ENCODE data around the gene MMP24OS. TPM values are rescaled to one million over a fixed set of nuclear protein-coding genes. Genes with fewer than 3 reads are reported as not detected.
A peak's percentile ranks its signal among the peaks of the same experiment; 100 is the strongest.

The MMP24OS gene
- polyA plus RNA-seq (ENCODE audit: insufficient read length in 3 of 3): 10 to 100 TPM; 33.6 to 51.0 (median 33.7) TPM
- long read RNA-seq, donor 1, transcript MMP24OS-201 (2 exons, 867 nt): minor isoform, 6 of 13 reads
- long read RNA-seq, donor 1, transcript MMP24OS-209 (2 exons, 712 nt): major isoform, 7 of 13 reads
- long read RNA-seq, donor 1, partial matches to known transcripts: 0 of 13 reads
- long read RNA-seq, donor 1, other reads (novel, unspliced or antisense): 0 of 13 reads
- long read RNA-seq, donor 2, transcript MMP24OS-201 (2 exons, 867 nt): major isoform, 12 of 16 reads
- long read RNA-seq, donor 2, partial matches to known transcripts: 0 of 16 reads
- long read RNA-seq, donor 2, other reads (novel, unspliced or antisense): 0 of 16 reads
- long read RNA-seq, donor 3, transcript MMP24OS-201 (2 exons, 867 nt): major isoform, 26 of 46 reads
- long read RNA-seq, donor 3, transcript MMP24OS-209 (2 exons, 712 nt): minor isoform, 14 of 46 reads
- long read RNA-seq, donor 3, partial matches to known transcripts: 5 of 46 reads
- long read RNA-seq, donor 3, other reads (novel, unspliced or antisense): 0 of 46 reads
- long read RNA-seq, donor 4, transcript MMP24OS-211 (1 exons, 1,542 nt): minor isoform, 7 of 37 reads
- long read RNA-seq, donor 4, transcript MMP24OS-201 (2 exons, 867 nt): major isoform, 13 of 37 reads
- long read RNA-seq, donor 4, transcript MMP24OS-209 (2 exons, 712 nt): minor isoform, 5 of 37 reads
- long read RNA-seq, donor 4, partial matches to known transcripts: 9 of 37 reads
- long read RNA-seq, donor 4, other reads (novel, unspliced or antisense): 0 of 37 reads
- long read RNA-seq, donor 5, transcript MMP24OS-201 (2 exons, 867 nt): major isoform, 35 of 62 reads
- long read RNA-seq, donor 5, transcript MMP24OS-211 (1 exons, 1,542 nt): minor isoform, 9 of 62 reads
- long read RNA-seq, donor 5, transcript MMP24OS-209 (2 exons, 712 nt): minor isoform, 17 of 62 reads
- long read RNA-seq, donor 5, partial matches to known transcripts: 0 of 62 reads
- long read RNA-seq, donor 5, other reads (novel, unspliced or antisense): 0 of 62 reads
- long read RNA-seq, donor 6, transcript MMP24OS-201 (2 exons, 867 nt): major isoform, 16 of 36 reads
- long read RNA-seq, donor 6, transcript MMP24OS-209 (2 exons, 712 nt): minor isoform, 9 of 36 reads
- long read RNA-seq, donor 6, transcript MMP24OS-211 (1 exons, 1,542 nt): minor isoform, 10 of 36 reads
- long read RNA-seq, donor 6, partial matches to known transcripts: 0 of 36 reads
- long read RNA-seq, donor 6, other reads (novel, unspliced or antisense): 0 of 36 reads
- long read RNA-seq, donor 7, transcript MMP24OS-201 (2 exons, 867 nt): major isoform, 13 of 20 reads
- long read RNA-seq, donor 7, transcript MMP24OS-209 (2 exons, 712 nt): minor isoform, 5 of 20 reads
- long read RNA-seq, donor 7, partial matches to known transcripts: 0 of 20 reads
- long read RNA-seq, donor 7, other reads (novel, unspliced or antisense): 0 of 20 reads
- long read RNA-seq, donor 8, transcript MMP24OS-211 (1 exons, 1,542 nt): minor isoform, 5 of 48 reads
- long read RNA-seq, donor 8, transcript MMP24OS-209 (2 exons, 712 nt): minor isoform, 16 of 48 reads
- long read RNA-seq, donor 8, transcript MMP24OS-201 (2 exons, 867 nt): major isoform, 26 of 48 reads
- long read RNA-seq, donor 8, partial matches to known transcripts: 0 of 48 reads
- long read RNA-seq, donor 8, other reads (novel, unspliced or antisense): 0 of 48 reads
- long read RNA-seq, donor 9, transcript MMP24OS-201 (2 exons, 867 nt): major isoform, 7 of 18 reads
- long read RNA-seq, donor 9, transcript MMP24OS-209 (2 exons, 712 nt): major isoform, 7 of 18 reads
- long read RNA-seq, donor 9, partial matches to known transcripts: 0 of 18 reads
- long read RNA-seq, donor 9, other reads (novel, unspliced or antisense): 0 of 18 reads
- long read RNA-seq, donor 10, transcript MMP24OS-209 (2 exons, 712 nt): minor isoform, 11 of 30 reads
- long read RNA-seq, donor 10, transcript MMP24OS-201 (2 exons, 867 nt): major isoform, 15 of 30 reads
- long read RNA-seq, donor 10, partial matches to known transcripts: 0 of 30 reads
- long read RNA-seq, donor 10, other reads (novel, unspliced or antisense): 0 of 30 reads
- long read RNA-seq, donor 11, transcript MMP24OS-209 (2 exons, 712 nt): minor isoform, 10 of 30 reads
- long read RNA-seq, donor 11, transcript MMP24OS-201 (2 exons, 867 nt): major isoform, 17 of 30 reads
- long read RNA-seq, donor 11, partial matches to known transcripts: 0 of 30 reads
- long read RNA-seq, donor 11, other reads (novel, unspliced or antisense): 0 of 30 reads
- long read RNA-seq, donor 12, partial matches to known transcripts: 0 of 8 reads
- long read RNA-seq, donor 12, other reads (novel, unspliced or antisense): 0 of 8 reads
- long read RNA-seq, donor 13, transcript MMP24OS-201 (2 exons, 867 nt): major isoform, 24 of 39 reads
- long read RNA-seq, donor 13, transcript MMP24OS-209 (2 exons, 712 nt): minor isoform, 14 of 39 reads
- long read RNA-seq, donor 13, partial matches to known transcripts: 0 of 39 reads
- long read RNA-seq, donor 13, other reads (novel, unspliced or antisense): 0 of 39 reads
- long read RNA-seq, donor 14, transcript MMP24OS-209 (2 exons, 712 nt): minor isoform, 7 of 16 reads
- long read RNA-seq, donor 14, transcript MMP24OS-201 (2 exons, 867 nt): major isoform, 8 of 16 reads
- long read RNA-seq, donor 14, partial matches to known transcripts: 0 of 16 reads
- long read RNA-seq, donor 14, other reads (novel, unspliced or antisense): 0 of 16 reads
- long read RNA-seq, donor 15, transcript MMP24OS-201 (2 exons, 867 nt): major isoform, 8 of 15 reads
- long read RNA-seq, donor 15, partial matches to known transcripts: 0 of 15 reads
- long read RNA-seq, donor 15, other reads (novel, unspliced or antisense): 0 of 15 reads
- long read RNA-seq, donor 16, transcript MMP24OS-209 (2 exons, 712 nt): minor isoform, 25 of 81 reads
- long read RNA-seq, donor 16, transcript MMP24OS-211 (1 exons, 1,542 nt): minor isoform, 10 of 81 reads
- long read RNA-seq, donor 16, transcript MMP24OS-201 (2 exons, 867 nt): major isoform, 36 of 81 reads
- long read RNA-seq, donor 16, transcript MMP24OS-203 (3 exons, 1,499 nt): minor isoform, 5 of 81 reads
- long read RNA-seq, donor 16, partial matches to known transcripts: 0 of 81 reads
- long read RNA-seq, donor 16, other reads (novel, unspliced or antisense): 5 of 81 reads

- peak; percentile 72 to 90 (median 81) for DNase-seq (ENCODE audit: extremely low read depth in 1 of 11, low read depth in 9 of 11, low spot score in 4 of 11)
These were observed at the start of gene MMP24OS for GRCh38 chr20:35277531-35278395. Gene MMP24OS (minus strand): TSS chr20:35278122. CDS start chr20:35277929, 193 bp downstream.

- no peak for DNase-seq (ENCODE audit: extremely low read depth in 1 of 11, low read depth in 9 of 11, low spot score in 4 of 11)
These were observed 49.4 kb upstream of the MMP24OS start for GRCh38 chr20:35327074-35327976.

GRCh38 chr20:35326740-35327073, 48.8 kb upstream of the MMP24OS start:
- DNase-seq (ENCODE audit: extremely low read depth in 1 of 11, low read depth in 9 of 11, low spot score in 4 of 11): no peak

- no peak for DNase-seq (ENCODE audit: extremely low read depth in 1 of 11, low read depth in 9 of 11, low spot score in 4 of 11)
These were observed 48.3 kb upstream of the MMP24OS start for GRCh38 chr20:35326021-35326739.

- no peak for DNase-seq (ENCODE audit: extremely low read depth in 1 of 11, low read depth in 9 of 11, low spot score in 4 of 11)
These were observed 47.5 kb upstream of the MMP24OS start for GRCh38 chr20:35325401-35325800.

- DNase-seq (ENCODE audit: extremely low read depth in 1 of 11, low read depth in 9 of 11, low spot score in 4 of 11): no peak
These were observed 42.6 kb upstream of the MMP24OS start for GRCh38 chr20:35320396-35321126.

- DNase-seq (ENCODE audit: extremely low read depth in 1 of 11, low read depth in 9 of 11, low spot score in 4 of 11): no peak
These were observed 41.9 kb upstream of the MMP24OS start for GRCh38 chr20:35319871-35320197.

- peak in 3 of 11 donors; percentile 36 to 49 (median 37) for DNase-seq (ENCODE audit: extremely low read depth in 1 of 11, low read depth in 9 of 11, low spot score in 4 of 11)
These were observed 41.4 kb upstream of the MMP24OS start for GRCh38 chr20:35319192-35319870.

GRCh38 chr20:35318502-35319157, 40.7 kb upstream of the MMP24OS start:
- no peak for DNase-seq (ENCODE audit: extremely low read depth in 1 of 11, low read depth in 9 of 11, low spot score in 4 of 11)

- no peak for DNase-seq (ENCODE audit: extremely low read depth in 1 of 11, low read depth in 9 of 11, low spot score in 4 of 11)
These were observed 39.7 kb upstream of the MMP24OS start for GRCh38 chr20:35317416-35318210.

GRCh38 chr20:35316086-35316485, 38.2 kb upstream of the MMP24OS start:
- no peak for DNase-seq (ENCODE audit: extremely low read depth in 1 of 11, low read depth in 9 of 11, low spot score in 4 of 11)
